Activated CD4-positive, alpha-beta T cell treated with anti-CD3 and anti-CD28 coated beads for 24 hours (primary cell): ENCODE results near the gene TAS1R2.
"Not testable (repeated sequence)": the region's sequence is repeated elsewhere in the genome, so short reads cannot be mapped to it uniquely, and the experiment has no call there.

Source experiments
- DNase-seq, 2 donors: peaks; one replicate each; pipeline ENCODE4 v3.0.0-alpha.2; 2020; ENCODE audit warnings: low read depth in 2 of 2

The TAS1R2 gene

GRCh38 chr1:18868801-18869424 is 9.5 kb upstream of the TAS1R2 start:
- no peak for DNase-seq

DNA sequence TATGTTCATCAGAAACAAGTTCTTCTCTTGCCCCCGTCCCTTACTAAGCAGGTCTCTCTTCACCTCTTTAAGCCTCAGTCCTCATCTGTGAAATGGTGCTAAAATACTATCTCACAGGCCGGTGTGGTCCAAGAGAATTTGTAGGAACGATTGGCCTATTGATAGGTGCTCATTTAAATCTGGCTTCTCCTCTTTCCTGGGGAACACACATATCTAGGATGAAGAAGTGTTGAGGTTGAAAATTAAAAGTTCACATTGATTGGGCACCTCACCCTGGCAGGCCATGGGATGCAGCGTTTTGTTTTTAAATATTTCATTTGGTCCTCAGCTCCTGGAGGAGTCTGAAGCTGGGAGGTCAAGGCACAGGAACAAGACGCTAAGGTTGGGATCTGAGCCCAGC is 8.9 kb upstream of the TAS1R2 start:
- DNase-seq: no peak

GRCh38 chr1:18866846-18867245 is 7.4 kb upstream of the TAS1R2 start:
- DNase-seq: no peak

DNA sequence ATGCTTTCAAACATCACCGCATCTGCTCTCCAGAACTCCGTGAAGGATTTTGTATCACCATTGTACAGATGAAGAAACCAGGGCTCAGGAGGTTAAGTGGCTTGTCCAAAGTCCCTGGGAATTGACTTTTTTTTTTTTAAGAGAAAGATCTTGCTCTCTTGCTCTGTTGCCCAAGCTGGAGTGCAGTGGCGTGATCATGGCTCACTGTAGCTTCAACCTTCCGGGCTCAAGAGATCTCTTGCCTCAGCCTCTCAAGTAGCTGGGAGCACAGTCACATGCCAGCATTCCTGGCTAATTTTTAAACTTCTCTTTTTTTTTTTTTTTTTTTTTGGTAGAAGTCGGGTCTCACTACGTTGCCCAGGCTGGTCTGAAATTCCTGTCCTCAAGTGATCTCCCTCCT is 6.9 kb upstream of the TAS1R2 start:
- no peak for DNase-seq

DNA sequence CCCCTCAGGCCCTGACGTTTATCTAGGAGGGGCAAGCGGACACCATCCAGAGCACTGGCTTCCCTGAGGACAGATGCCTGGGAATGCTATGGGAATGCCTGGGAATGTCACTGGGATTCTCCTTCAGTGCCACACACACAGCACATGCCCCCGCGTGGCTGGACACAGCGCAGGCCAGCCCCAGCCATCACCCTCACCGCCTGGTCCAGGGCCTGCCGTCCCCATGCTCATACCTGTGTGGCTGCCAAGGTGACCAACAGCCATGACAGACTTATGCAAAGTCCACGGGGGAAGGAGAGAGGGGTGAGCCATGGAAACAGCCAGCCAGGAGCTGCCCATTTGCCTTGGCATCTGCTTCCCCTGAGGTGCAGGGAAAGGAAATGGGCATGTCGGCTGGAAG is 5.7 kb upstream of the TAS1R2 start:
- no peak for DNase-seq

DNA sequence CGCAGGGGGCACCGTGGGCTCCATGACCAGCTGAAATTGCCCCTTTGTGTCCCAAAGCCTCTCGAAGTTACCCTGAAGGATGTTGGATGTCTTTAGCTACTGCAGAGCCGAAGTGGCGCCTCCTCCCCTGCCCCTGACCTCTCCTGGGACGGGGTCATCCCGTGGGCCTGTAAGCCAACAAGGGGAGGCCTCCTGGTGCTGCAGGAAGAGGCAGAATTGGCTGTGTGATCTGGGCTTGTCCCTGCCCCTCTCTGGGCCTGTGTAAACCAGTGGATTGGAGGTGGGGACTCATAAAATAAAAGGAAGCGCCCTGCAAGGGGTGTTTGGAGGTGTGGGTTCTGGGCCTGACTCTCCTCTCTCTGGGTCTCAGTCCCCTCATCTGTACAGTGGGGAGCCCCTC is 2.1 kb upstream of the TAS1R2 start:
- DNase-seq: no peak

- no peak for DNase-seq
Observed at GRCh38 chr1:18861082-18861481, 1.6 kb upstream of the TAS1R2 start.

DNA sequence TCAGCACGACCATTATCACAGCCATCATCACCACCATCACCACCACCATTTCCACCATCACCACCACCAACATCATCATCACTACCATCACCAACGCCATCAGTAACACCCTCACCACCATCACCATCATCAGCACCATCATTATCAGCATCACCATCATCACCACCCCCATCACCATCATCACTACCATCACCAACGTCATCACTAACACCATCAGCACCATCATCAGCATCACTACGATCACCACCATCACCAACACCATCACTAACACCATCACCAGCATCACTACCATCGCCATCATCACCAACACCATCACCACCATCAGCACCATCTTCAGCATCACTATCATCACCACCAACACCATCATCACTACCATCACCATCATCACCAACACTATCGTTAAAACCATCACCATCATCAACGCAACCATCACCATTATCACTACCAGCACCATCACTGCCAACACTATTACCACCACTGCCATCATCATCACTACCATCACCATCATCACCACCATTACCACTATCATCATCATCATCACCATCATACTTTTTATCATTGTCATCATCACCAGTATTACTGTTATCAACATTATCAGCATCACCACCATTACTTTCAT is 1.3 kb downstream of the TAS1R2 start:
- DNase-seq: no peak

- no peak for DNase-seq
Observed at GRCh38 chr1:18856435-18856834, 3.0 kb downstream of the TAS1R2 start.

DNA sequence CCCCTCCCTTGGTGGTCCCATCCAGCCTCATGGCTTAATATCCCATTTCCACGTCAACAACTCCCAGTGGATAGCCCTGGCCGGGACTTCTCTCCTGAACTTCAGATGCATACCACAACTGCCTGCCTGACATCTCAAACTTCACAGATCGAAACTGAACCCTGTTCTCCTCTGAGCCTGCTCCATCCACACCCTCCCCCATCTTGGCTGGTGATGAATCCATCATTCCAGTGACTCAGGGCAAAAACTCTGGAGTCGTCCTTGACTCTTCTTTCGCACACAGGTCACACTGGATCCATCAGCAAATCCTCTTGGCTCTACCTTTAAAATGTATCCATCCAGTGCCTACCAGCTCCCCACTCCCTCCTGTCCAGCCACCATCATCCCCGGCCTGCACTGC is 3.9 kb downstream of the TAS1R2 start:
- DNase-seq: no peak

- no peak for DNase-seq
Observed at GRCh38 chr1:18854331-18855025, 5.0 kb downstream of the TAS1R2 start.

DNA sequence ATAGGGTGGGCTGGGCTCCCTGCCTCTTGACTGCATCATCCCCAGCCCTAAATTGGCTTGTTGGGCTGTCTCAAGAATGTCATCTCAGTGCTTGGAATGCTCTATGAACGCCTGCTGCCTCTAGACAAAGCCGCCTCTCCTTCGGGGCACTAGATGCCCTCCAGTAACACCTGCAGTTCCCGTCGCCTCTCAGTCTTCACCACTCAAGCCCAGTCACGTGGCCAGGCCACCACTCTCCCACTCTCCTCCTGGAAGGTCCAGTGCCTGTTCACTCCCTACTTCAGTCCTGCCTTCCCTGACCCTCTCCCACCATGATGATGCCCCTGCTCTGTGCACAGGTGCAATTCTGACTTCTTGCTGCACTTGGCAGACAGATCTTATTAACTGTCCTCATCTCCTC is 7.0 kb downstream of the TAS1R2 start:
- DNase-seq: no peak

GRCh38 chr1:18849261-18849711 is 10.2 kb downstream of the TAS1R2 start:
- DNase-seq: no peak

GRCh38 chr1:18847723-18848122 is 11.7 kb downstream of the TAS1R2 start:
- not testable (repeated sequence) for DNase-seq

DNA sequence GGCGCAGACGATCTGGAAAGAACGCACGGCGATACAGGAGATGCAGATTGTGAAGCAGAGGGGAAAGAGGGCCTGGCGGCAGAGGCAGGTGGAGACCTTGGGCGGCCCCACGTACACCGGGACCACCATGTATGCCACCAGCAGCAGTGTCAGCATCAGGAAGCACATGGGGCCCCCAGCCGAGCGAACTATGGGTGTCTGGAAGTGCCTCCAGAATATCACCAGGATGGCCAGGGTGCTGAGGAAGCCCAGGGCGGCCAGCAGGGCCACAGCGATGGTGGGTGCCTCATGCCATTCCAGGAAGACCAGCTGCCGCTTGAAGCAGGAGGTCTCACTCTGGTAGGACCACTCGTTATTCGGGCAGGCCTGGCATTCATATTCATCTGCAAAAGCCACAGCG is 19.3 kb downstream of the TAS1R2 start:
- DNase-seq: no peak

- no peak for DNase-seq
Observed at GRCh38 chr1:18836654-18837053, 22.8 kb downstream of the TAS1R2 start.

GRCh38 chr1:18832319-18832718 is 27.1 kb downstream of the TAS1R2 start:
- DNase-seq: not testable (repeated sequence)

DNA sequence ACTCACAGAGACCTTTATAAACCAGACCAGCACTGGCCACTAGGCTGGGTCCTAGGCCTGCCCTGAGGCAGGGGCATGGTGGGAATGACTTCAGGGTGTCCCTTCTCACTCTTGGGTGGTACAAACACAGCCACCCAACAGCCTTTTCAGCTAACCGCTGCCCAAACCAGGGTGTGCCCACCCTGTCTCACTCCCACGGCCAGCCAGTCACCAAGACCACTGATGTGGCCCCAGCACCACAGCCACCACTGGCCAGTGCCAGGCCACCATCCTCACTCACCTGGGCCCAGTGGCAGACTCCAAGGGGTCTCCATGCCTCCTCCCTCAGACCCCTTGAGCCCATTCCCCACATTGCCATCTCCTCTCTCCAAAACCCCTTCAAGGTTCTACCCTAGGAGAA is 27.8 kb downstream of the TAS1R2 start:
- DNase-seq: no peak

DNA sequence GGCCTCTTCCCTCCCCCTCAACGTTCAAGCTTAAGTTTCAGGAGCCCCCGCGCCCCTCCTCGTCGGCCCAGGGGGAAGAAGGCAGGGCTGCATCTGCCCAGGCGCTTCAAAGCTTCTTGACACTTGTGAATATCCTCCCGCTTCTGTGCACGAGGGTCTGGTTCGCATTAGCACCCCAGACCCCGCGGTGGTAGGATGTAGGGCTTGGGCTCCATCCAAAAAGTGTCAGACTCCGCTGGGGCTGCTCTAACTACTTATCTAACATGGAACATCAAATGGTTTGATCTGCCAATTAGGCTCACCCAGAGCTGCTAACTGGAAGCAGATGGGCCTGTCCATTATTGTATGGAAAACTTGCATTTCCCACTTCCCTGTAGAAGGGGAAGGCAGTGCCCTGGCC is 28.9 kb downstream of the TAS1R2 start:
- DNase-seq: no peak

DNA sequence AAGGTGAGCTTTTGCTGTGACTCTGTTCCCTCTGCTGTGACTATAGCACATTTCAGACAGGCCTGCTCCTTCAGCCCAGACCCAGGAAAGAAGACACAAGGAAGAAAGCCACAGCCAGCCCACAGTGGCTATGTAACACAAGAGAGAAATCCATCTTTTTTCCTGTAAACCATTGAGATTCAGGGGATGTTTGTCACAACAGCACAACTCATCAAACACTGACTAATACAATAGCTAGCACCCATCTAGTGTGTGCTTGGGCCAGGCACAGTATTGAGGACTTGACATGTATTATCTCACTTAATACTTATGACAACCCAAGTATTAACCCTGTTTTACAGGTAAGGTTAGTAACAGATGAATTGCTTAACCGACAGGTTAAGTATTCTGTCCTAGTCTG is 29.8 kb downstream of the TAS1R2 start:
- DNase-seq: no peak

- no peak for DNase-seq
Observed at GRCh38 chr1:18828224-18828623, 31.2 kb downstream of the TAS1R2 start.

DNA sequence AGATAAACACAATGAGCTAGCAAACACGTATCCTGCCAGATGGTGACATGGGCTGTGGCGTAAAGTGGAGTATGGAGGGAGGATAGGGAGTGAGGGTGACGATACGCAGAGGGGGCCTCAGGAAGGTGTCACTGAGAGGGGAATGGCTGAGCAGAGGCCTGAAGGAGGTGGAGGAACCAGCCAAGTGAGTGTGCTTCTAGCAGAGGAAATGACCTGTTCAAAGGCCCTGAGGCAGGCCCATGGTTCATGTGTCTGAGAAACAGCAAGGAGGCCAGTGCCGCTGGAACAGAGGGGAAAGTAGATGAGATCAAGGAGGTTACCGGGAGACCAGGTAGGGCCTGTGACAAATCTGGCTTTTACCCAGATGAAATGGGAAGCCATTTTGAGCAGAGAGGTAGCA is 36.0 kb downstream of the TAS1R2 start:
- DNase-seq: no peak
